Measurements from ENCODE around the gene KCNG2. TPM values are rescaled to one million over a fixed set of nuclear protein-coding genes. Genes with fewer than 3 reads are reported as not detected.

KCNG2 gene
- total and polyA plus RNA-seq, 4 donors: 0.03 to 0.23 (median 0.08) TPM; not detected in 1

DNA sequence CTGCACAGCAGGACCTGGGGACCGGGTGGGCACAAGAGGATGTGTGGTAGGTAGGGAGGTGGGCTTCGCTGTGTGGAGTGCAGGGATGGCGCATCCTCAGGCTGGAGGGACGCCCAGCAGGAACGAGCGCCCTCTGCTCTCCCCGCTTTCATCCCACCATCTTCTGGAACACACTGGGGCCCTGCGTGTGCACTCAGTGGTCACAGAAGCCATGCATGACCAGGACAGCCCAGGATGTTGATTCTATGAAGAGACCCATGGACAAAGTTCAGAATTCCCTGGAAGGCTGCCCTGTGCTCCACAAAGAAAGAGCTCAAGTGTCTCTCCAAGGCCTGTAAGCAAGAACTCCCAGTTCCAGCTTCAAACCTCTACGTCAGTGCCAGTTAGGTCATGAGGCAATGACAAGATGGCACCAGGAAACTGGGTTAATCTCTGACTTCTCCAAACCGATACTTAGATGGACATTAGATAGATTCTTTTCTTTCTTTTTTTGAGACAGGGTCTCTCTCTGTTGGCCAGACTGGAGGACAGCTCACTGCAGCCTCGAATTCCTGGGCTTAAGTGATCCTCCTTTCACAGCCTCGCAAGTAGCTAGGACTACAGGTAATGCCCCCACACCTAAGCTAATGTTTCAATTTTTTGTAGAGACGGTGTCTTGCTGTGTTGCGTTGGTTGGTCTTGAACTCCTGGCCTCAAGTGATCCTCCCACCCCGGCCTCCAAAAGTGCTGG is 150.3 kb downstream of the KCNG2 start:
- DNase-seq (ENCODE audit: low spot score): no peak
- Histone ChIP-seq H3K27ac (ENCODE audit: low read depth in 1 of 2, low read length in 2 of 2) (peak overlapping the region; percentile 91), H3K9me3 (ENCODE audit: control insufficient read depth in 4 of 4, low read length in 3 of 4) (no peaks in the 10 kb centered on the region), H3K36me3 (ENCODE audit: control insufficient read depth in 4 of 4, insufficient read depth in 3 of 4, low read depth in 1 of 4, low read length in 3 of 4) (peaks cover 0 to 5% (median 1%) of the 10 kb centered on the region in 4 donors), H3K9ac (ENCODE audit: low read depth in 1 of 2, low read length in 2 of 2) (peak overlapping the region in 1 of 2 donors; percentile 43), H3K4me1 (ENCODE audit: control insufficient read depth in 4 of 4, insufficient read depth in 4 of 4, low read length in 3 of 4) (peaks cover 36 to 75% (median 68%) of the 10 kb centered on the region in 4 donors), H3K27me3 (ENCODE audit: control insufficient read depth in 4 of 4, insufficient read depth in 4 of 4, low read length in 3 of 4) (no peaks in the 10 kb centered on the region), H3K4me3 (ENCODE audit: low read depth in 1 of 3, low read length in 3 of 3) (peak overlapping the region in 2 of 3 donors; percentile 20 to 96)
- TF ChIP-seq NR2F2 (IDR thresholded peaks at IDR 0.05) (peak; percentile 81), ZBTB33 (IDR thresholded peaks at IDR 0.05) (peak; percentile 79), HNF4G (IDR thresholded peaks at IDR 0.05) (peak; percentile 88), RXRA (IDR thresholded peaks at IDR 0.05) (peak; percentile 90 to 95), HNF4A (conservative IDR thresholded peaks at IDR 0.05) (peak; percentile 95 to 96), FOXA1 (IDR thresholded peaks at IDR 0.05) (peak; percentile 84), JUND (IDR thresholded peaks at IDR 0.05) (peak; percentile 81 to 83), FOXA2 (IDR thresholded peaks at IDR 0.05) (peak; percentile 88), RAD21 (IDR thresholded peaks at IDR 0.05) (peak; percentile 35 to 53), EGR1 (IDR thresholded peaks at IDR 0.05; ENCODE audit: low read depth in 2 of 2) (peak; percentile 21 to 42), MAX (IDR thresholded peaks at IDR 0.05) (peak; percentile 79), SP1 (IDR thresholded peaks at IDR 0.05) (peak; percentile 96), TAF1 (conservative IDR thresholded peaks at IDR 0.05) (peak; percentile 49), YY1 (IDR thresholded peaks at IDR 0.05) (peak; percentile 88), GABPA (IDR thresholded peaks at IDR 0.05 in 1 of 2, conservative IDR thresholded peaks at IDR 0.05 in 1 of 2) (no peak)
- TF ChIP-seq, protein P1, sequence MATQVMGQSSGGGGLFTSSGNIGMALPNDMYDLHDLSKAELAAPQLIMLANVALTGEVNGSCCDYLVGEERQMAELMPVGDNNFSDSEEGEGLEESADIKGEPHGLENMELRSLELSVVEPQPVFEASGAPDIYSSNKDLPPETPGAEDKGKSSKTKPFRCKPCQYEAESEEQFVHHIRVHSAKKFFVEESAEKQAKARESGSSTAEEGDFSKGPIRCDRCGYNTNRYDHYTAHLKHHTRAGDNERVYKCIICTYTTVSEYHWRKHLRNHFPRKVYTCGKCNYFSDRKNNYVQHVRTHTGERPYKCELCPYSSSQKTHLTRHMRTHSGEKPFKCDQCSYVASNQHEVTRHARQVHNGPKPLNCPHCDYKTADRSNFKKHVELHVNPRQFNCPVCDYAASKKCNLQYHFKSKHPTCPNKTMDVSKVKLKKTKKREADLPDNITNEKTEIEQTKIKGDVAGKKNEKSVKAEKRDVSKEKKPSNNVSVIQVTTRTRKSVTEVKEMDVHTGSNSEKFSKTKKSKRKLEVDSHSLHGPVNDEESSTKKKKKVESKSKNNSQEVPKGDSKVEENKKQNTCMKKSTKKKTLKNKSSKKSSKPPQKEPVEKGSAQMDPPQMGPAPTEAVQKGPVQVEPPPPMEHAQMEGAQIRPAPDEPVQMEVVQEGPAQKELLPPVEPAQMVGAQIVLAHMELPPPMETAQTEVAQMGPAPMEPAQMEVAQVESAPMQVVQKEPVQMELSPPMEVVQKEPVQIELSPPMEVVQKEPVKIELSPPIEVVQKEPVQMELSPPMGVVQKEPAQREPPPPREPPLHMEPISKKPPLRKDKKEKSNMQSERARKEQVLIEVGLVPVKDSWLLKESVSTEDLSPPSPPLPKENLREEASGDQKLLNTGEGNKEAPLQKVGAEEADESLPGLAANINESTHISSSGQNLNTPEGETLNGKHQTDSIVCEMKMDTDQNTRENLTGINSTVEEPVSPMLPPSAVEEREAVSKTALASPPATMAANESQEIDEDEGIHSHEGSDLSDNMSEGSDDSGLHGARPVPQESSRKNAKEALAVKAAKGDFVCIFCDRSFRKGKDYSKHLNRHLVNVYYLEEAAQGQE (IDR thresholded peaks at IDR 0.05): no peak
- TF ChIP-seq, protein P2, sequence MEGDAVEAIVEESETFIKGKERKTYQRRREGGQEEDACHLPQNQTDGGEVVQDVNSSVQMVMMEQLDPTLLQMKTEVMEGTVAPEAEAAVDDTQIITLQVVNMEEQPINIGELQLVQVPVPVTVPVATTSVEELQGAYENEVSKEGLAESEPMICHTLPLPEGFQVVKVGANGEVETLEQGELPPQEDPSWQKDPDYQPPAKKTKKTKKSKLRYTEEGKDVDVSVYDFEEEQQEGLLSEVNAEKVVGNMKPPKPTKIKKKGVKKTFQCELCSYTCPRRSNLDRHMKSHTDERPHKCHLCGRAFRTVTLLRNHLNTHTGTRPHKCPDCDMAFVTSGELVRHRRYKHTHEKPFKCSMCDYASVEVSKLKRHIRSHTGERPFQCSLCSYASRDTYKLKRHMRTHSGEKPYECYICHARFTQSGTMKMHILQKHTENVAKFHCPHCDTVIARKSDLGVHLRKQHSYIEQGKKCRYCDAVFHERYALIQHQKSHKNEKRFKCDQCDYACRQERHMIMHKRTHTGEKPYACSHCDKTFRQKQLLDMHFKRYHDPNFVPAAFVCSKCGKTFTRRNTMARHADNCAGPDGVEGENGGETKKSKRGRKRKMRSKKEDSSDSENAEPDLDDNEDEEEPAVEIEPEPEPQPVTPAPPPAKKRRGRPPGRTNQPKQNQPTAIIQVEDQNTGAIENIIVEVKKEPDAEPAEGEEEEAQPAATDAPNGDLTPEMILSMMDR (IDR thresholded peaks at IDR 0.05; ENCODE audit: low read depth, low read length, missing input control): no peak
- TF ChIP-seq, protein P3, sequence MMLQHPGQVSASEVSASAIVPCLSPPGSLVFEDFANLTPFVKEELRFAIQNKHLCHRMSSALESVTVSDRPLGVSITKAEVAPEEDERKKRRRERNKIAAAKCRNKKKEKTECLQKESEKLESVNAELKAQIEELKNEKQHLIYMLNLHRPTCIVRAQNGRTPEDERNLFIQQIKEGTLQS (IDR thresholded peaks at IDR 0.05): peak; percentile 70
- 54% methylated on average over 15 of the region's 15 CpGs for WGBS

All from liver (tissue), 9 donors.